Measurements from ENCODE around the gene LIPK.

DNA sequence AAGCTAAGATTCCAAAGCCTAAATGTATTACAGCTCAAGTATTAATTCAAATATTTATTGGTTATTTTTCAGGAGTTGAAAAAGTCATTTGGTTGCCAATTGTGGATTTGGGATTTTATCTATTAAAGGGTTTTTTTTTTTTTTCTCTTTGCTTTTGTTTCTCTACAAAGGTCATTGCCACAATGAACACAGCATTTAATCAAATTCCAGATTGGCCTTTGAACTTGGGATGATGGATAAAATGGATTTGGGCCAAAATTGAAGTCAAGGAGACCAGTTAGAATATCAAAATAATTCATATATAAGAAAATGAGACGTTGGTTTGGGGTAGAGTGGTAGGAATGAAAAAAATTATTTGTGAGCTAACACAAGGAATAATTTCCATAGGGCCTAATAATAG, 63.3 kb downstream of the LIPK start:
- no peak for TF ChIP-seq POLR2AphosphoS5 (IDR thresholded peaks at IDR 0.05; ENCODE audit: low read depth, low read length)
- TF ChIP-seq TAF1 (IDR thresholded peaks at IDR 0.05; ENCODE audit: low read depth, low read length): no peak
